Glomerular visceral epithelial cell (primary cell): ENCODE measurements around the gene NR0B2.
"Not testable (repeated sequence)": the region's sequence is repeated elsewhere in the genome, so short reads cannot be mapped to it uniquely, and the experiment has no call there.

Experiments
- DNase-seq: peaks from one replicate; pipeline ENCODE4 v3.0.0-alpha.2; 2016; ENCODE audit errors: extremely low spot score

NR0B2 gene, protein sequence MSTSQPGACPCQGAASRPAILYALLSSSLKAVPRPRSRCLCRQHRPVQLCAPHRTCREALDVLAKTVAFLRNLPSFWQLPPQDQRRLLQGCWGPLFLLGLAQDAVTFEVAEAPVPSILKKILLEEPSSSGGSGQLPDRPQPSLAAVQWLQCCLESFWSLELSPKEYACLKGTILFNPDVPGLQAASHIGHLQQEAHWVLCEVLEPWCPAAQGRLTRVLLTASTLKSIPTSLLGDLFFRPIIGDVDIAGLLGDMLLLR

DNA sequence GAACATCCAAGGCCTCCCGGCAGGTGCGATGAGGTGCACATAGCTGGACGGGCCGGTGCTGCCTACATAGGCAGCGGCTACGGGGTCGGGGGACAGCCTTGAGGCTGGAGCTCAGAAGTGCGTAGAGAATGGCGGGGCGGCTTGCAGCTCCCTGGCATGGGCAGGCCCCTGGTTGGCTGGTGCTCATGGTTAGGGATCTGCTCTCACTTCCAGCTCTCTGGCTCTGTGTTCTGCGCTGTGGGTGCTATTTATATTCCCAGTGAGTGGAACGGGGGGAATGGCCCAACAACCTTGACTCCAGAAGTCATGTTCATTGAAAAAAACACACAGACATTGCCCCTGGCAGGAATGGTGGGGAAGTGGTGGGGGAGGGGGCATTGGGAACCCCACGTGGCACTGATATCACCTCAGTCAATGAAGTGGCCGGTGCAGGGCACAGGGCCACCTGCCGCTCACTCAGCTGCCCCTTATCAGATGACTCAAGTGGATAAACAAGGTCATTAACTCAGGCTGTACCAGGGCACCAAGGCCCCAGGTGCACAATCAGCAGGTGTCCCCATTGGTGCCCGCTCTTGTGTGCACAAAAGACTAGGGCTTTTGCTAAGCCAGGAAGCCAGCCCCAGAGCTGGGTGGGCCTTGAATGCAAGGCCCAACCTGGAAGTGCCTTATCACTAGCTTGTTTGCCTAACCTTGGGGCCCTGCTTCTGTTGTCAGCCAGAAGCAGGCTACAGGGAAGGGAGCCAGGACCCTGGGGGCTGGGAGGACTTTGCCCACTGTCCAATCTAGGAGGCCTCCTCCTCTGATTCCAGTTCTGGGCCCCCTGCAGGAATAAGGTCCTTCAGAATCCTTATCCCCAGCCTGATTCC is at the start of gene NR0B2:
Gene NR0B2 (minus strand): TSS at position 222 of the 866 bp plus-strand sequence. CDS start 35 bp downstream, at position 187.
- no peak for DNase-seq

DNA sequence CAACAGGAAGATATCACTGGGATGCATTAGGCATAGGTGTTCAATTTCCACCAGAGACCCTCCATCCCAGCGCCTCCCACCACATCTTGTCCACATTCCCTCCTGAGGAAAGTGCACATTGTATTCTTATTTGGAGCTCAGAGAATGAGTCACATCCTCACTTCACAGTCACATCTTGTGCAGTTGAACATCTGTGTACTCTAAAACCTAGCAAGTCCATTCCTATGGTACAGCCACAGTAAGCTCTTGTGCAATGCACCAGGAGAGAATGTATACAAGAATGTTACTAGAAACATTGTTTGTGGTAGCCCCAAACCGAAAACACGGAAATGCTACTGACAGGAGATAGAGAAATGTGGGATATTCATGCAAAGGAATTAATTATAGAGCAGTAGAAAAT is 48.1 kb upstream of the NR0B2 start:
- DNase-seq = peak; percentile 35

DNA sequence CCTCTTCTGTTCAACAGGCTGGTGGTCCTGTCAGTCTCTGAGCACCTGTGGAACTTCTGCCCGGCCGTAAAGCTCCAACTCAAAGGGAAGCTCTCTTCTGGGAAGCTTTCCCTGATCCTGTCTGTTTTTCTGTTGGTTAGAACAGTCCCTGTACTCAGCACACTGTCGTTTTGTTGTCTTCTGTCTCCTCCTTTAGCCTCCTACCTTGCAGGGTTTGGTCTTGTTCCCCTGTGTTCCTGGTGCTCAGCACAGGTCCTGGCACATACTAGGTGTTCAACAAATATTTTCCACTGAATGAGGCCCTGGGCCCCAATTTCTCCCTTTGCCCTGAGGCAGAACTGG is 46.8 kb upstream of the NR0B2 start:
- DNase-seq = no peak

DNA sequence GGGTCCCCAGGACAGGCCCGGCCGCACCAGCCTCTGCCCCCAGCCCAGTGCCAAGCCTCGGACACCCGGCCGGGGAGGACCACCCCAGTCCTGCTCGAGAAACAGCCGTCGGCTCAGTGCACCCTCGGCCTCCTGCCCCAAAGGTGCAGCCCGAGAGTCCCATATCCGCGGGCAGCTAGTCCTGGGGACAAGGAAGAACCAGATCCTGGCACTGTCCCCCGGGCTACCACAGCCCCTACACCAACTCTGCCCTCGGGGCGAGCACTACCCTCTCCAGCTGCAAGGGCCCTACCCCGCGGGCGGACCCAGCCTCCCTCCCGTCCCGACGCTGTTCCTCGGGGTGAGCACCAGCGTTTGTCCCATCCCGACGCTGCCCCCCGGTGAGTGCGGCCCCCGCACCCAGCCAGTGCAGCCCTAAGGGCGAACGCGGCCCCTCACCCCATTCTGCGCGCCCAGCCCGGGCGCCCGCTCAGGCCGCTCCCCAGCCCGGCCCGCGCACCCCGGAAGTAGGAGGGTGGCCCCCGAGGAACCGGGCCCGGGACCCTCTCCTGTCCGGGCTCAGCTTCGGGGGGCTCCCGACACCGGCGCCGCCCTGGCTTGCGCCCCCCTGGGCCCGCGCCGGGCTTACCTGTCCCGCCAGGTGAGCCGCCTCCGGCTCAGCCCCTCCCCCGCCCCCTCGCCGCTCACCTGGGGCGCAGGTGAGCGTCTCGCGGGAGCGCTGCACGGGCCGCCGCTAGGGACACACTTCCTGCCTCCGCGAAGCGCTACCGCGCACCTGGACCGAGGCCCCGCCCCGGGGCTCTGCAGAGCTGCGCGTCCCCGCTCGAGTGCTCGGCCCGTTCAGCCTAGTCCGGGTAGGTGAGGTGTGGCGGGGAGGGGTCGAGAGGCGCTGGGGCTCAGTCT is 46.2 kb upstream of the NR0B2 start, which contains the start of gene KDF1:
Gene KDF1 (minus strand): TSS at position 747 of the 903 bp plus-strand sequence. CDS start 8,088 bp downstream, outside the sequence.
- DNase-seq = no peak

DNA sequence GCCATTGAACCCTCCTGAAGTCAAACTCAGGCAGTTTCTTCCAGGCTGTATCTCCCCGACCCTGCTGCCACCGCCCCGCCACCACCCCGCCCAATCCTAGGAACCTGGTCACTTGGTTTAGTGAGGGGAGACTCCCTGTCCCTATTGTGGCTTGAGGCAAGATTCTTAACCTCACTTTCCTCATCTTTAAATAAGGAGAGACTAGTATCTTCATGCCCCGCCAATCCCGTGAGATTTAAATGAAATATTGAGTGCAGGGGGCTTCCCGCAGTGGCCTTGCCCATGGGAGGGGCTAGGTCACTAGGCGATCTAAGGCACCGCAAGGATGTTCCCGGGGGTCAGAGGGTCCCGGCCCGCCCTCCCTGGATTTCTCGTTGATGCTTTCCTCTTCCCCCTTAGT is 45.5 kb upstream of the NR0B2 start:
- no peak for DNase-seq

DNA sequence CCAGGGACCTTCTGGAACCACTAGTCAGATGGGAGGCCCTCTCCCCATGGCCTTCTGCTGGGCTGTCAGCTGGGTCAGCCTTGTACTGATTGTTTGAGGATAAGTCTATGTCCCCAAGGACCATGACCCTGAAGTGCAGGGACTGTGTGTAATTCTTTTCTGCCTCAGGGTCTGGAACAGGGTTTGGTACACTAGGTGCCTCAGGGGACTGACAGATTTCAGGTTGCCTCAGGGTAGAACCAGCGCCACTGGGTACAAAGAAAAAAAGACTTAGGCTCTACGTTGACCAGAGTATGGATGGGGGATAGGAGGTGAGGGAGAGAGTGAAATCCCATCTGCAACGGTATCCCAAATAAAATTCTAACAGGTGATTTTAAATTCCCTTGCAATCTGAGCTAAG is 43.5 kb upstream of the NR0B2 start:
- no peak for DNase-seq

DNA sequence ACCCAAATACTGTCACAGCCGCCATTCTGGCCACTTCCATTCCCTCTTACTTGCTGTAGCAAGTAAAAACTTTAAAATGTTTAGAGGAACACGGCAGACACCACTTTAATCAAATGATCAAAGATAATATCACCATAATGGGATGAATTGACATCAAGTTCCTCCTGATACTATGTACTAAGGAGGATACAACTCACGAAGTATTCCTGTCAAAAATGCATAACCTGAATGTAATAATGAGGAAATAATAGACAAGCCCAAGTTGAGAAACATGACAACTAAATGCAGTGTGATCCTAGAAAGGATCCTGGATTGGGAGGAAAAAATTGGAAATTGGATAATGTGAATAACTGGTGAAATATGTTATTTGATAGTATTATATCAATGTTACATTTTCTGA is 42.5 kb upstream of the NR0B2 start:
- no peak for DNase-seq

DNA sequence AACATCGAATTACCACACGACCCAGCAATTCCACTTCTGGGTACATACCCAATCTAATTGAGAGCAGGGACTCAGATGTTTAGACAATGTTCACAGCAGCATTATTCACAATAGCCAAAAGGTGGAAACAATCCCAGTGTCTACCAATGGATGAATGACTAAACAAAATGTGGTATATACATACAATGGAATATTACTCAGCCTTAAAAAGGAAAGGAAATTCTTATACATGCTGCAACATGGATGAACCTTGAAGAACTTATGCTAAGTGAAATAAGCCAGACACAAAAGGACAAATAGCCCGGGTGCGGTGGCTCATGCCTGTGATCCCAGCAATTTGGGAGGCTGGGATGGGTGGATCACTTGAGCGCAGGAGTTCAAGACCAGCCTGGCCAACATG is 39.6 kb upstream of the NR0B2 start:
- no peak for DNase-seq

DNA sequence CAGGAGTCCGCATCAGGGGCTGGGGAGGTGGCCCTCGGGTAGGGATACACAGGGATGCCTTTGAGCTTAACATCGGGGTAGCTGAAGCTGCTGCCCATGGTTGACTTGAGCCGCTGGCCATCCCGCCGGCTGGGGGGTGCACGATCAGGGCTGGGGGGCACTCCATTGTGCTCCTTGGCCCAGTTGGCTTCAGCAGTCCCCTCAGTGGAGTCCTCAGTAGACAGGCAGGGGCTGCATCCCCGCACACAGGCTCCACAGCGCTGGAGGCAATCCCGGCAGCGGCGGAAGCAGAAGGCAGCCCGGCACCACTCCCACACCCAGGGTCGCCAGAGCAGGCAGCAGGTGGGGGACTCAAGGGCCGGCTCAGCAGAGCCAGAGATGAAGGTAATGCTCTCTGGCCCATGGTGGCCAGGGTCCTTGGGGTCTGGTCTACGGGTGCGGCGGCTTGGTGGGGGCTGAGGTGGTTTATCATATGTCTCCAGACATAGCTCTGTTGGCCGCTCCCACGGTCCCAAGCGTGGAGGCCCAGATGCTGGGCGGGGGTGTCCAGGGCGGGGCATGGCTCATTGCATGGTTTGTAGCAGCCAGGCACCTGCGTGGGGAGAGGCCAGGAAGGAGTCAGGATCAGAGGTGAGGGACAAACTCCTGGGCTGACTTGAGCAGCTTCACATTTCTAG is 38.2 kb upstream of the NR0B2 start:
- DNase-seq = no peak

DNA sequence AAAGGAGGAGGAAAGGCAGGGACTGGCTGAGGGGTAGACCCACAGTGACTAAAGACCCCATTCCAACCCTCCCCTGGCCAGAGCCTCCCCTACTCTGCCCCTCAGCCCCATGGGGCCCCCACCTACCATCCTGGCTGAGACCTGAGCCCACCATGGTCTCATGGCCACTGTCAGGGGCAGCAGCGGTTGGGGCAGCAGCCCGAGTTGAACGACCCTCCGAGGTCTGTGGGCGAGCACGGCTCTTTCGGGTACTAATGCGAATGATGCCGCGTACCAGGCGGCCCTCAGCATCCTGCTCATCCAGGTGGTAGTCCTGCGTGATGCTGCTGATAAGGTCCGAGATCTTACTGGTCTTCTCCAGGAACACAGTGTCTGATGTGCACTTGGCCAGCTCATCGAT is 37.4 kb upstream of the NR0B2 start:
- no peak for DNase-seq

DNA sequence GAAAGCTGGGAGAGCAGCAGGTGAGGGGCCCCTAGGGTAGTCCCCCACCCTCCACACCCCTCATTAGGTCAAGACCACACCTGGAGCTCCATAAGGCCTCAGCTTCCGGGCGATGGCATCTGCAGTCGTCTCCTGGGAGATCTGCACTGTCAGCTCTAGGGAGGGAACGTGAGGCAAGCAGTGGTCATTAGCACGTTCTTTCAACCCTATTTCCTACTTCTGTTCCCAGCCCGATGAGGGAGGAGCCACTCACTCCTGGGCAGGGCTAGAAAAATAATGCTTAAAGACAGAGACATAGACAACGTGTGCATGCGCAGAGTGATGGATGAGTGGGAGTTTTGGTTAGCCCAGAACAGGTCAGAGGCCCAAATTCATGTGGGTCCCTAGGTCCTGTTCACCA is 36.8 kb upstream of the NR0B2 start:
- DNase-seq = no peak

DNA sequence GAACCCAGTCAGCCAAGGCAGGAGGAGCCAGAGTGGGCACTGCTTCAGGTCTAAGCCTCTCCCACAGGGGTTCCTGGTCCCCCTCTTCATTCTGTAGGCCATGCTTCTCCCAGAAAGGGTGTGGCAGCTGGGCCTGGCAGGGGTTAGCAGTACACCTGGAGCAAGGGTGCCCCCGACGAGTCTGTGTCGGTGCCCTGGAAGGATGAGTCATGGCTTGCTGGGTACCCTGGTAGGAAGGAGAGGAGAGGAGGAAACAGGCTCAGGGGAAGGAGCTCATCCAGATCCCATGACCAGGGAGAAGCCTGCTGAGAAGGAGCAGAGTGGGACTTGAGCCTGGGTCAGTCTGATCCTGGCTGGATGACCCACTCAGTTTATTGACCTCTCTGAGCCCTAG is 36.1 kb upstream of the NR0B2 start:
- peak; percentile 15 for DNase-seq

DNA sequence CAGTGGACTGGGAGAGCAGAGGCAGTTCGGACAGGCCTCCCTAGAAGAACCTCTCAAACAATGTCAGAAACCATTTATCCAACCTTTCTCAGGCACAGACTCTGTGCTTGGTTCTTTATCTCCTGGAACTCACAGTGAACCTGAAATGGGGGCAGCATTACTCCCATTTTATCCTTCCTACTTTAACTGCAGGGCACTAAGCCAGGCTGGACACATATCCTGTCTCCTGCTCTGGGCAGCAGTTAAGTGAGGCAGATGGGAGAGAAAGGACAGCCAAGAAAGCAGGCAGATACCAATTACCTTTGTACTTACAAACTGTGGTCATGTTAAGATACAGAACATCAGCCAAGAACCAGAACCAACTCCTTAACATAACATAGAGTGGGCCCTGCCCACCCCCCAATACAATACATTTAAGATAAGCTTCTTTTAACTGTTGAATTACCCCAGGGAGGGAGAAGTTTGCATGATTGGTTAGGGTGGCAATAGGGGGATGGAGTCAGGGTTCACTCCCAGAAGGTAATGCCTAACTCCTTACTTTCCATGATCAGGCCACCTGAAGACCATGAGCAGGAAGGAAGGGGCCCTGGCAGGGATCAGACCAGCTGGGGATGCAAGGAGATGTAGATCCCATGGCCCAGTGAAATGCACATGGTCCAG is 35.6 kb upstream of the NR0B2 start:
- no peak for DNase-seq

DNA sequence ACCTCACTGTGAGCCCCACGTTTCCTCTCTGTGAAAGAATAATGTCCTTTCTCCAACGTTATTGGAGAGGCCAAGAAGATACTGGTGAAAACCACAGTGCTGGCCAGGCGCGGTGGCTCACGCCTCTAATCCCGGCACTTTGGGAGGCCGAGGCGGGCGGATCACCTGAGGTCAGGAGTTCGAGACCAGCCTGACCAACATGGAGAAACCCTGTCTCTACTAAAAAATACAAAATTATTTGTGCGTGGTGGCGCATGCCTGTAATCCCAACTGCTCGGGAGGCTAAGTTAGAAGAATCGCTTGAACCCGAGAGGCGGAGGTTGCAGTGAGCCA is 34.9 kb upstream of the NR0B2 start:
- DNase-seq = not testable (repeated sequence)

DNA sequence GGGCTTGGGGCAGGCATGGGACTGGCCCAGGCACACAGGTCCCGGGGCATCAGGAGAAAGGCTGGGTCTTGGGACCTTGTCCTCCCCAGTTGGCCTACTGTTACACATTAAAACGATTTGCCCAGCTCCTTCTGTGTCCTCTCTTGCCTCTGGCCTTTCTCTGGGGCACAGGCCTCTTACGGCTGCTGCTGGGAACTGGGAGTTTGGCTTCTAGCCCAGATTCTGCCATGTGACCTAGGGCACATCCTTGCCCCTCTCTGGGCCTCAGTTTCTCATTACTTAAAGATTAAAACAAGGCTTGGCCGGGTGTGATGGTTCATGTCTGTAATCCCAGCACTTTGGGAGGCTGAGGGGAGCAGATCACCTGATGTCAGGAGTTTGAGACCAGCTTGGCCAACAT is 32.5 kb upstream of the NR0B2 start:
- DNase-seq = no peak

DNA sequence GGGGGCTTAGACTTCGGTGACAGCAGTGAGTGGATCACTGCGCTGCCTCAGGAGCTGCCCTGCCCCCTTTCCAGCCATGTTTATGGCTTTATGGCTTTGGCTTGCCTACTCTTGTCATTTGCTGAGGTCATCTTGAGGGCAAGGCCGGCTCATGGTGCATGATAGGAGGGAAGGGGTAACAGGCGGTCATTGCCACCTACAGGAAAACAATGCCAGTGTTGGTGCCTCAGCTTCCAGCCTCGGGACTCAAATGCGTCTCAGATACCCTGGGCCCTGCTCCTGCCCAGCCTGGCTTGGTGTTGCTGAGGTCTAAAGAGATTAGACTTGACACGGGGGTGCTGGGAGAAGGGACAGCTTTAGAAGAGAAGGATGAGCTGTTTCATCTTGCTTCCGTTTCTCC is 32.0 kb upstream of the NR0B2 start:
- no peak for DNase-seq

DNA sequence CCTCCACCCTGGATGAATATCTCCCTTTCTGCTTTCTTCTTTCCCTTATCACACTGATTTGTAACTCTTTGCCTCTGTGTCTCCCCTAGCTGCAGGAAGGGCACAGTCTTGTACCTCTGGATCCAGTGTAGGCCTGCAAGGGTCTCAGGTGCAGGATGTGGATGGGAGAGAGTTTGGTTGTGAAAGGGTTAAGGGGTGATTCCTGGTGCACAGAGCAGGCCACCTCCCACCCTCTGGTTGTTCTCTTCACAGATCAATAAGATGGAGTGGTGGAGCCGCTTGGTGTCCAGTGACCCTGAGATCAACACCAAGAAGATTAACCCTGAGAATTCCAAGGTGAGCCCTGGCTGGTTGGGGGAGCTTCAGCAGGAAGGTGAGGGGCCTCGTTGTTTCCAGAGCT is 31.4 kb upstream of the NR0B2 start:
- no peak for DNase-seq

DNA sequence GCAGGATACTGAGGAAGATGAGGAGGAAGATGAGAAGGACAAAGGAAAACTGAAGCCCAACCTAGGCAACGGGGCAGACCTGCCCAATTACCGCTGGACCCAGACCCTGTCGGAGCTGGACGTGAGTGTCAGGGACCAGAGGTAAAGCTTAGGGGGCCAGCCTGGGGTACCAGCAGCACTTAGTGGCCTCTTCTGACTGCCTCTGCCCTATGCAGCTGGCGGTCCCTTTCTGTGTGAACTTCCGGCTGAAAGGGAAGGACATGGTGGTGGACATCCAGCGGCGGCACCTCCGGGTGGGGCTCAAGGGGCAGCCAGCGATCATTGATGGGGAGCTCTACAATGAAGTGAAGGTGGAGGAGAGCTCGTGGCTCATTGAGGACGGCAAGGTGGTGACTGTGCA is 28.9 kb upstream of the NR0B2 start:
- no peak for DNase-seq

DNA sequence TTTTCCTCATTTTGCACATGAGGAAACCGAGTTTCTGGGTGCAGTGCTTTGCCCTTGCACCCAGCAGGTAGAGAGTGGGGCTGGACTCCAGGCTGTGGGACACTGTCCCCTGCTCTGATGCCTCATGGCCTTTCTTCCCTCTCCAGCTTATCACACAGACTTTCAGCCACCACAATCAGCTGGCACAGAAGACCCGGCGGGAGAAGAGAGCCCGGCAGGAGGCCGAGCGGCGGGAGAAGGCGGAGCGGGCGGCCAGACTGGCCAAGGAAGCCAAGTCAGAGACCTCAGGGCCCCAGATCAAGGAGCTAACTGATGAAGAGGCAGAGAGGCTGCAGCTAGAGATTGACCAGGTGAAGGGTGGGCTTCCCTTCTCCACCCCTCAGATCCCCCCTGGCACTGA is 27.5 kb upstream of the NR0B2 start:
- DNase-seq = no peak

DNA sequence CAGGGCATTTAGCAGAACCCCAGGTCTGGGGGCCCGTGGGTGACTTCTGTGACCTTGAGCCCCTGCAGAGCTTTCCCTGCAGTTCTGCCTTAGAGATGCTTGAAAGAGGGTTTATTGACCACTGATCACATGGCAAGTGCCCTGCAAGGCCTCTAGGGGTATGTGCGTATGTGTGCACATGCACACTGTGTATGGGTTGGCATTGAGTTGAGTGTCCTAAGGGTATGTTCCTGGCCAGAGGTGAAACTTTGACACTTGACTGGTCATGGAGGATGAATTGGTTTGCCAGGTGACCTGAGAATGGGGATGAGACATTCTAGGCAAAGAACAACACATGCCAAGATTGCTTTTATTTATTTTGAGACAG is 24.9 kb upstream of the NR0B2 start:
- DNase-seq = no peak

DNA sequence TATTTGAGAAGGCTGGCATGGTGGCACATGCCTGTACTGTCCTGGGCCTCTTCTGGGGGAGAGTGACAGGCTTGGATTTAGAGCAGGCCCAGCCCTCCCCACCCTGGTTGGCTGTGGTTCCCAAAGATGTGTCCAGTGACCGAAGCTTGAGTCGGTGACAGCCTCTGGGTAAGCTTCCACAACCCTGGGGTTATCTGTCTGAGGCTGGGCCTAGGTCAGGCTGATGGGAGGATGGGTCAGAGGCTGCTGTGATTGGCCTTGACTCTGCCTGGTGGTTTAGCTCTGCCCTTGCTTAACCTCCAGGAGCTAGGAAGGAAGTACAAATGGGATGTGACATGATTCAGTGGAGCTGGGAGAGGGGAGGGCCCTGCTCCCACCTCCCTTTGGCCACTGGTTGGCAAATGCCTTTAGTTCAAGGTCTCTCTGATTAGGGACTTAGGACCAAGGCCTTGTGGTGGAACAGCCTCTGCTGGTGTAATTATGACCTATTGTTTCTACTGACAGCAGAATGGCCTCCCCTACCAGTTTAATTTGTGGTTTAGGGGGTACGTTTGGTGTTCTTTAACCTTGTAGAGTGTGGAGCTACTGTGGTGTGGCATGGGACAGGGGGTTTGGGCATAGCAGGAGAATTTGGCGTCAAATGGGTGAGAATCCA is 24.4 kb upstream of the NR0B2 start:
- DNase-seq = no peak
